PC-9 (cell line): Measurements from ENCODE around the gene INPP5J.

Experiments
- CTCF ChIP-seq: fragments of 200-600 bp; sonication (generic); conservative IDR thresholded peaks from 2 replicates; pipeline ENCODE4 v1.6.1; 2017; ENCODE audit warnings: mixed run types, antibody characterized with exemption, mild to moderate bottlenecking, moderate library complexity
- EZH2 ChIP-seq: fragments of 200-600 bp; sonication (generic); IDR thresholded peaks from 2 replicates; pipeline ENCODE4 v1.8.0; 2017; ENCODE audit warnings: antibody characterized with exemption, low read depth

GRCh38 chr22:31148488-31148887, 25.7 kb downstream of the INPP5J start:
- TF ChIP-seq CTCF (no peak), EZH2 (no peak)
